GM12891 (cell line): ENCODE results near the gene CORO2B.

ENCODE experiments used
- DNase-seq: peaks from one replicate; pipeline ENCODE4 v3.0.0; 2011; ENCODE audit warnings: low spot score; ENCODE audit not compliant: insufficient read length
- FAIRE-seq: peaks from 2 replicates; lab custom pipeline; 2011; peaks lifted over from hg19 to GRCh38; lab: Jason Lieb, UNC
- PAX5 ChIP-seq: IDR thresholded peaks from 2 replicates; pipeline ENCODE4 v1.6.1; 2011; ENCODE audit warnings: low read length, moderate library complexity, mild to moderate bottlenecking; ENCODE audit not compliant: insufficient read depth, severe bottlenecking
- POLR2A ChIP-seq: IDR thresholded peaks from 2 replicates; pipeline ENCODE4 v1.6.1; 2011; ENCODE audit warnings: low read depth, low read length, control low read depth
- POLR2AphosphoS5 ChIP-seq: IDR thresholded peaks from 2 replicates; pipeline ENCODE4 v1.6.1; 2011; ENCODE audit warnings: low read depth, low read length, control low read depth
- POU2F2 ChIP-seq: IDR thresholded peaks from 2 replicates; pipeline ENCODE4 v1.6.1; 2011; ENCODE audit warnings: low read depth, mild to moderate bottlenecking, control low read depth, low read length, moderate library complexity
- SPI1 ChIP-seq: IDR thresholded peaks from 2 replicates; pipeline ENCODE4 v1.6.1; 2011; ENCODE audit warnings: low read depth, low read length, control low read depth
- TAF1 ChIP-seq: IDR thresholded peaks from 2 replicates; pipeline ENCODE4 v1.6.1; 2011; ENCODE audit warnings: low read depth, low read length, control low read depth

Gene CORO2B

DNA sequence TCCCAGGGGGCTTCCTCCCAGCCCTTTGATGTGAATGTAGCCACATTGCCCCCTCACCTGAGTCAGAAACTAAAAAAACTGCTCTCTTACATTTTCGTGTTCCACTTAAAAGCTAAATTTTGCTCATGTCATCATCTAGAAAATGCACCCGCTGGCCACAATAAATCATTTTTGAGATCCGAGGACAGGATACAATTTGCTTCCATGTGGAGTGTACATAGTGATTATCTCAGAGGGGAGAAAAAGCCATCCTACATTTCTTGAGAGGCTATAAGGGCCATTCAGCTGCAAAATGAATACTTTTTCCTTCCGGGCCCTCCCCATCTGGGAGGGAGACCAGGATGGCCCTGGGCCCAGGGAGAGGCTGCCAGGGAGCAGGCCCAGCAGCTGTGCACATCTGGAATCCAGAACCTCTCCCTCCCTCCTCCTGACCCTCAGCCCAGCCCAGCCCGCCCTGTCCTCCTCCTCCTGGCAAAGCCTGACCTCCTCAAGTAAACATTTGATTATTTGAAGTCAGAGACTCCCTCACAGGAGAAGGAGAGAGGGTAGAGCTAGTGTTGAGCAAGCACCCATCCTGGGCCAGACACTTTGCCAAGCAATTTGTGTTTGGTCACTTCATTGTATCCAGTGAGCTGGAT lies 59.1 kb downstream of the CORO2B start:
- no peak for DNase-seq
- TF ChIP-seq POLR2A: no peak
- TF ChIP-seq PAX5: no peak
- TF ChIP-seq TAF1: no peak
- TF ChIP-seq POU2F2: no peak
- TF ChIP-seq SPI1: no peak
- TF ChIP-seq POLR2AphosphoS5: no peak
- FAIRE-seq: no peak

DNA sequence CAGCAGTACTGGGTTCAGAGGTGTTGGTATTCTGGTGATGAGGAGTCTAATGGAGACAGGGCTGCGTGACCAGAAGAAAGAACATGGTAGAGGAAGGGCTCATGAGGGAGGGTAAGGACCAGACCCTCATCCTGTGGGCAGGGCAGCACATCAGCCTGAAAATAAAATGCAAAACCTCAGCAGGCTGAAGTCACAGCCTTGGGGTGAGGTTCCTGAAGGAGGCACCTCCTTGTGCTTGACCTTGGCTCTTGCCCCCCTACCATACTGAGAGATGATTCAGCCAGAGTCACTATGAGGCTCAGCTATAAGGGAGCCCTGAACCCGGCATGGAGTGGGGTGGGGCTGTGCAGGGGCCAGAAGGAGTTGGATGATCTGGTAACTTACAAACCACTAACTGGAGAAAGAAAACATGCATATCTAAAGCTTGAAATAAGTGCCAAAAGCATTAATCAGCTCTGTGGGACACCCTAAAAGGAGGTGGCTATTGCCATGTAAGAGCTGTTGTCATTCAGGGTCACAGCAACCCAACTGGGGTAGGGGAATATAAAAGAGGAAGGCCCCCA lies 60.2 kb downstream of the CORO2B start:
- DNase-seq: no peak
- TF ChIP-seq POLR2AphosphoS5 (no peak), POU2F2 (no peak), PAX5 (no peak), SPI1 (no peak)
- no peak for FAIRE-seq

DNA sequence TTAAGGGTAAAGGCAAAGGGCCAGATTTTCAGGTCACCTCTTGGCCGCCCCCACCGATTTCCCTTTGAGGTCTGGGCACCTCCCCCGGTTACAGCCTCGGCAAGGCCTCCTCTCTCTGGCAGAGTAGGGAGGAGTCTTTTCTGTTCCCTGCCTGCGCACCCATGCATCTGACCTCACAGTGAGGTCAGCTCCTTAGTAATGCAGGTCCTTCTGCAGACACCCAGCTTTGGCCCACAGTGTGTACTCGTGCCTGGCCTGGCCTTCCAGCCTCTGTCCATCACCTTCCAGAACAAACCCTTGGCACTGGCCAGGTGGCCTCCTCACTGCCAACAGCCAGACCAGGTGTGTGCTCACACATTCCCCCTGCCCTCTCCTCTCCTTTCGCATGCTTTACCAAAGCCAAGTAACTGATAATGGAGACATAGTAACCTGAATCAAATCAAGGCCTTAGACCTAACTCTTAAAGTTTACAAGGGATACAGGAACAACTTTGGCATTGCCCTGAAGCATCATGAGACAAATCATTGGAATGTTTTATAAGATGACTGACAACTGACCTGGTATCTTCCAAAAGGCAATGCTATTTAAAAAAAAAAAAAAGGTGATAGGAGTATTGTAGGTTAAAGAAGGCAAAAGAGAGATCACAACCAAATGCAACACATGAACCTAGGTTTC lies 61.3 kb downstream of the CORO2B start:
- TF ChIP-seq POLR2AphosphoS5: no peak
- TF ChIP-seq POU2F2: no peak
- TF ChIP-seq SPI1: no peak
- TF ChIP-seq POLR2A: no peak
- no peak for TF ChIP-seq PAX5
- TF ChIP-seq TAF1: no peak
- DNase-seq: no peak
- no peak for FAIRE-seq

DNA sequence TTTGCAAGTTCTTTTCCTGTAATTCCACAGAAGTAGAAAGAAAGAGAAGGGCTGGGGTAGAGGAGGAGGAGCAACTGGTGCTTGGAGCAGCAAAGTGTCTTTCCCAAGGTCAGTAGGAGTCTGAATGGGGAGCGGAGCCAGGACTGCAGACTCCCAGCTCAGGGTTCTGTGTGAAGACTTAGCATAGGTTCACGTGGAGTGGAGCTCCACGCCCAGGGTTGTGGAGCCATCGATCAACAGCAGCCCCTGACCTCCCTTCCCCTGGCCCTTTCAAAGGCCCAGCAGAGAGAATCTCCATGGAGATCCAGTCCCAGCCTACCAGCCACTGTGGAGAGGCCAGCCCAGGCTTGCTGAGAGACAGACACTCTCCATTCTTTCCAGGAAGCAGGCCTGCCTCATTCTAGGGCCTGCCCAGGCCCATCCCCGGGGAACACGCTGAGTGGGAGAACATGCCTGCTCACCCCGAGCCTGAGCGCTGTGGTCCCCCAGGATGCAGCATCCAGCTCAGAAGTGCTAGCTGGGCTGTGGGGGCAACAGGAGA lies 62.1 kb downstream of the CORO2B start:
- DNase-seq (no peak), FAIRE-seq (no peak)
- TF ChIP-seq POU2F2 (no peak), POLR2AphosphoS5 (no peak)

DNA sequence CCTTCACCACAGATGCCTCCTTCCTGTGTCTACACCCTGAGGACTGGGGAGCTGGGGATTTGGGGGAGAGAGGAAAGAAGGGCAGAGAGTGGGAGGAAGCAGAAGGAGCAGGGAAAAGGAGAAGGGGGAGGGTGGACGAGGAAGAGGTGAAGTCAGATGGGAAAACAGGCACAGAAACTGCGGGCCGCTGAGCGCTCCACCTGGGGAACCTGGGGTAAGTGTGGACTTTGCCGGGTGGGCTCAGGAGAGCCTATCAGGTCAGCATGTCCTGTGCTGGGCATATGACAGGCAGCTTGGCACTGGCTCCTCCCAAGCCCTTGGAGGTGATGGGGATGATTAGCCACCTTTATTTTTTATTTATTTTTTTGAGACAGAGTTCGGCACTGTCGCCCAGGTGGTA lies 62.6 kb downstream of the CORO2B start:
- no peak for FAIRE-seq
- no peak for DNase-seq
- TF ChIP-seq PAX5 (no peak), POU2F2 (no peak), SPI1 (no peak), TAF1 (no peak), POLR2A (no peak), POLR2AphosphoS5 (no peak)

DNA sequence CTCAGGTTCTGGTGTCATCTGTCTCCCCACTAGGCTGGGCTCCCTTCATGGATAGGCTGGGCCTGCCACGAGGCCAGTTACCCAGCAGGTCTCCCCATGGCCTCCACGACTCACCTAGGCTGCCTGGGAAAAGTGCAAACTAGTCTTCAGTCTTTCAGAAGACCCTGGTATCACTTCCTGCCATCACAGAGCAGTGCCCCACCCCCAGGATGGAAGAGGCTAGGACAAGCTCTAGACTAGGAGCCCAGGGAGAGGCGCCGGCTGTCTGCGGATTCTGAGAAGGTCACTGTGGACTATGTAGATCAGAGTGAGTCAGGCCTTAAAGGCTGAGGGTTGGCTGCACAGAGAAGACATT lies 63.7 kb downstream of the CORO2B start:
- FAIRE-seq (no peak), DNase-seq (no peak)
- TF ChIP-seq POLR2AphosphoS5: no peak
- no peak for TF ChIP-seq SPI1
- no peak for TF ChIP-seq PAX5
- no peak for TF ChIP-seq TAF1
- TF ChIP-seq POU2F2: no peak
- no peak for TF ChIP-seq POLR2A

DNA sequence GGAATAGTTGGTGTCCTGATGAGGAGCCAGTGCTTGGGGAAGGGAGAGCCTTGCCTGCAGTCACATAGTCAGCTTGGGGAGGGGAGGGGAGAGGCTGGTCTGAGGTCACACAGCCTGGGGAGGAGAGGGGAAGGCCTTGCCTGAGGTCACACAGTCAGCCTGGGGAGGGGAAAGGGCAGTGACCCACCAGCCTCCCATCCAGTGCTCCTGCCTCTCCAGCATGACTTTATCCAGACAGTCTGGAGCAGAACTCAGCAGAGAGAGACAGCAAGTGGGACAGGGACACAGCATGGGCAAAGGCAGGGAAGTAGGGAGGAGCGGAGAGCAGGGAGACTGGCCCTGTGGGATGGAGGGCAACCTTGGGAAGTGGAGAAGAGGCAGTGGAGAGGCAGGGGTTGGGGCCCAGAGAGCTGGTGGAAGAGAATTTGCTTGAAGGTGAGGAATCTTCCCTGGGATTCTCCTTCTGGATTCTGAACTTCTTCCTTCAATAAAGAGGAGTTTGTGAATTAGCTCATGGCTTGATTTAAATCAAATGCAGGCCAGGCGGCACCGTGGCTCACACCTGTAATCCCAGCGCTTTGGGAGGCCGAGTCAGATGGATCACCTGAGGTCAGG lies 64.5 kb downstream of the CORO2B start:
- no peak for DNase-seq
- TF ChIP-seq TAF1: no peak
- no peak for TF ChIP-seq SPI1
- no peak for TF ChIP-seq PAX5
- TF ChIP-seq POLR2A: no peak
- TF ChIP-seq POLR2AphosphoS5: no peak
- TF ChIP-seq POU2F2: no peak
- no peak for FAIRE-seq

DNA sequence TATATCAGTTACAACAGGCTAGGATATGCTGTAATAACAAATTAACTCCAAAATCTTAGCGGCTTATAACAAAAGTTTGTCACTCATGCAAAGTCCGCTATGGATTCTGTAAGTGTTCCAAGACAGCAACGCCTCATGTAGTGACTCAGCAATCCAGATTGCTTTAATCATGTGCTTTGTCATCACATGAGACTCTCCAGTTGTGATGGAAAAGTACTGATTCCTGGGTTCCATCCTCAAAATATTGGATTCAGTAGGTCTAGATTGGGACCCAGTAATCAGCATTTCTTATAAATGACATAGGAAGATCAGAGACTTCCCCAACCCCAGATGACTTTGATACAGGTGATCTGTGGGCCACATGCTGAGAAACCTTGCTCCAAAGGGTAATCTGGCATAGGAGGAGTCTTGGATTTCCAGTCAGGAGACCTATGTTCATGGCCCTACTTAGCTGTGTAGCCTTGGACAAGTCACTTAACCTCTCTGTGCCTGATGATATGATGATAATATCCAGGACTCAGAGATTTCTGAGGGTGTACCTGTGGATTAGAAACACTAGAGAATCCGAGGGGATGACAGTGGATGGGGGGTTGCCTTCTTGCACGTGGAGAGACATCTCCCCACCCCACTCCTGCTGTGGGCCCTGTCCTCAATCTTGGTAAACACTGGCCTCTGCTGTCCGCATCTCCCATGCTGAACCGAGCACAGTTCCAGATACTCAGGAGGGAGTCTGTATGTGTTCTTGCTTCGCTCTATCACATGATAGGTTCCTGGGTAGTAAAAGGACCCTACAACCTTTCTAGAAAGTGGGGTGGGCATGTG lies 65.5 kb downstream of the CORO2B start:
- TF ChIP-seq PAX5 (no peak), POLR2A (no peak), POLR2AphosphoS5 (no peak), TAF1 (no peak), SPI1 (no peak), POU2F2 (no peak)
- no peak for DNase-seq
- no peak for FAIRE-seq

DNA sequence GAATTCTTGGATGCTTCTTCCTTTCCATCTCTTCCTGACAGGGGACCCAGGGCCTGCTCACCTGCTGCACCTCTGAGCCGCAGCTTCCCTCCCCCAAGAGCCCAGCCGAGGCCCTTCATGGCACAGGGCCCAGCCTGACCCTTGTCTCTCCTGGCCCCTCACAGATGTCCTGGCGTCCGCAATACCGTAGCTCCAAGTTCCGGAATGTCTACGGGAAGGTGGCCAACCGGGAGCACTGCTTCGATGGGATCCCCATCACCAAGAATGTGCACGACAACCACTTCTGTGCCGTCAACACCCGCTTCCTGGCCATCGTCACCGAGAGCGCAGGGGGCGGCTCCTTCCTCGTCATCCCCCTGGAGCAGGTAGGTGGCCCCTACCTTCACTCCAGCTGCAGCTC lies 66.2 kb downstream of the CORO2B start:
- no peak for DNase-seq
- no peak for FAIRE-seq
- TF ChIP-seq POU2F2 (no peak), POLR2AphosphoS5 (no peak), SPI1 (no peak), PAX5 (no peak), POLR2A (no peak), TAF1 (no peak)

DNA sequence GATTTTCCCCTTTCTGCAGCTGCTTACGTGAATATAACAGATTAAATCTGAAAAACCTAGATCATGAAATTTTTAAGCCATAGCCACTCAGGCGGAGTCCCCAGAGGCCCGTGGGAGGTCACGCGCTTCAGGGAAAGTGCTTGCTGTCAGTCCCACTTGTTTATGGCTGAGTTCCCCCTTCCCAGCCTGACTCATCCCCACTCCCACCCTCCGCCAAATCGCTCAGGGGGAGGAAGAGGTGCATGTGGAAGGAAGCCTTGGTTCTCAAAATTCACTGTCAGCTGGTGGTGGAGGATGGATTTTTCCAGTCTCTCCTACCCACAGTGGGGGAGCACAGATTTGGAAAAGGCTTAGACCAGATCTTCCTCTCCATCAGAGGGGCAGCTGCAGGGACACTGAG lies 67.4 kb downstream of the CORO2B start:
- TF ChIP-seq POLR2A (no peak), POLR2AphosphoS5 (no peak), SPI1 (no peak)
- FAIRE-seq: no peak
- no peak for DNase-seq
